Measurements from ENCODE around the gene PTPRH.

Gene PTPRH, protein sequence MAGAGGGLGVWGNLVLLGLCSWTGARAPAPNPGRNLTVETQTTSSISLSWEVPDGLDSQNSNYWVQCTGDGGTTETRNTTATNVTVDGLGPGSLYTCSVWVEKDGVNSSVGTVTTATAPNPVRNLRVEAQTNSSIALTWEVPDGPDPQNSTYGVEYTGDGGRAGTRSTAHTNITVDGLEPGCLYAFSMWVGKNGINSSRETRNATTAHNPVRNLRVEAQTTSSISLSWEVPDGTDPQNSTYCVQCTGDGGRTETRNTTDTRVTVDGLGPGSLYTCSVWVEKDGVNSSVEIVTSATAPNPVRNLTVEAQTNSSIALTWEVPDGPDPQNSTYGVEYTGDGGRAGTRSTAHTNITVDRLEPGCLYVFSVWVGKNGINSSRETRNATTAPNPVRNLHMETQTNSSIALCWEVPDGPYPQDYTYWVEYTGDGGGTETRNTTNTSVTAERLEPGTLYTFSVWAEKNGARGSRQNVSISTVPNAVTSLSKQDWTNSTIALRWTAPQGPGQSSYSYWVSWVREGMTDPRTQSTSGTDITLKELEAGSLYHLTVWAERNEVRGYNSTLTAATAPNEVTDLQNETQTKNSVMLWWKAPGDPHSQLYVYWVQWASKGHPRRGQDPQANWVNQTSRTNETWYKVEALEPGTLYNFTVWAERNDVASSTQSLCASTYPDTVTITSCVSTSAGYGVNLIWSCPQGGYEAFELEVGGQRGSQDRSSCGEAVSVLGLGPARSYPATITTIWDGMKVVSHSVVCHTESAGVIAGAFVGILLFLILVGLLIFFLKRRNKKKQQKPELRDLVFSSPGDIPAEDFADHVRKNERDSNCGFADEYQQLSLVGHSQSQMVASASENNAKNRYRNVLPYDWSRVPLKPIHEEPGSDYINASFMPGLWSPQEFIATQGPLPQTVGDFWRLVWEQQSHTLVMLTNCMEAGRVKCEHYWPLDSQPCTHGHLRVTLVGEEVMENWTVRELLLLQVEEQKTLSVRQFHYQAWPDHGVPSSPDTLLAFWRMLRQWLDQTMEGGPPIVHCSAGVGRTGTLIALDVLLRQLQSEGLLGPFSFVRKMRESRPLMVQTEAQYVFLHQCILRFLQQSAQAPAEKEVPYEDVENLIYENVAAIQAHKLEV

DNA sequence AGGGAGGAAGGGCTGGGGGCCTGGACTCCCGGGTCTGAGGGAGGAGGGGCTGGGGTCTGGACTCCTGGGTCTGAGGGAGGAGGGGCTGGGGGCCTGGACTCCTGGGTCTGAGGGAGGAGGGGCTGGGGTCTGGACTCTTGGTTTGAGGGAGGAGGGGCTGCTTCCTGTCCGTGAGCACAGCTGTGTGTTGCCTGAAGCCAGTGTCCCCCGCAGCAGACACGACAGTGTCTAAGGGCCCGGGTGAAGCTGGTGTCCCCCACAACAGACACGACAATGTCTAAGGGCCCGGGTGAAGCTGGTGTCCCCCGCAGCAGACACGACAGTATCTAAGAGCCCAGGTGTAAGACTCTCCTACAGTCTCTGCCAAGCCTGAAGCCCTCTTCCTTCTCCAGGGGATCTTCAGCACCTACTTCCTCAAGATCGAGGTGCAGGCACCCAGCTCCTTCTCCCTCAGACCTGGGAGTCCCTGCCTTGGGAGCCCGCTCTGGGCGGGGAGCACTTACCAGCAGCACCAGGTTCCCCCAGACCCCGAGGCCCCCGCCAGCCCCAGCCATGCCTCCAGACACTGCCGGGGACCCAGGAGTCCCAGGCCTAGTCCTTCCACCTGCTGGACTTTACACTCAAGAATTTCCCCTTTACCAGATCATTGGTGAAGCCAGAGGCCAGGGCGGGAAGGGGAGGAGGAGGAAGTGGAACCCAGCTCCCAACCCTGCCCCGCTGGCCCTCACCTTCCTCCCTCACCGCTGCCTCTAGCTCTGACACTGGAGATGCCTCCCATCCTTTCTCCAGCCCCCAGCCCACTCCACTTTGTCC, at the start of gene PTPRH:
PTPRH (minus strand) TSS at position 622 of the 813 bp plus-strand sequence; CDS start at position 554, 68 bp downstream.
- DNase-seq (ENCODE audit: low read depth): no peak

DNA sequence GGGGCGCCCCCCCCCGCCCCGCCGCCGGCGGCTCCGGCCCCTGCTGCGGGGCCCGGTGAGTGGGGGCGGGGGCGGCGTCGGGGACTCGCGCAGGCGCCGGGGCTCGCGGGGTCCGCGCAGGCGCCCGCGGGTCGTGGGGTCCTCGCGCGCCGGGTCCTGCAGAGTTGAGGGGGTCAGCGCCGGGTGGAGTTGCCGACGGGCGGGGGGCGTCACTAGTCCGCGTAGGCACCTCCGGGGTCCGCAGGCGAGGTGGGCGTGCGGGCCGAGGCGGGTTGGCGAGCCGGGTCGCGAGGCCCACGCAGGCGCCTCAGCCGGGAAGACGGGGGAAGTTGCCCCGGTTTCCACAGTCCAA, 49.2 kb upstream of the PTPRH start:
- no peak for DNase-seq (ENCODE audit: low read depth)

DNA sequence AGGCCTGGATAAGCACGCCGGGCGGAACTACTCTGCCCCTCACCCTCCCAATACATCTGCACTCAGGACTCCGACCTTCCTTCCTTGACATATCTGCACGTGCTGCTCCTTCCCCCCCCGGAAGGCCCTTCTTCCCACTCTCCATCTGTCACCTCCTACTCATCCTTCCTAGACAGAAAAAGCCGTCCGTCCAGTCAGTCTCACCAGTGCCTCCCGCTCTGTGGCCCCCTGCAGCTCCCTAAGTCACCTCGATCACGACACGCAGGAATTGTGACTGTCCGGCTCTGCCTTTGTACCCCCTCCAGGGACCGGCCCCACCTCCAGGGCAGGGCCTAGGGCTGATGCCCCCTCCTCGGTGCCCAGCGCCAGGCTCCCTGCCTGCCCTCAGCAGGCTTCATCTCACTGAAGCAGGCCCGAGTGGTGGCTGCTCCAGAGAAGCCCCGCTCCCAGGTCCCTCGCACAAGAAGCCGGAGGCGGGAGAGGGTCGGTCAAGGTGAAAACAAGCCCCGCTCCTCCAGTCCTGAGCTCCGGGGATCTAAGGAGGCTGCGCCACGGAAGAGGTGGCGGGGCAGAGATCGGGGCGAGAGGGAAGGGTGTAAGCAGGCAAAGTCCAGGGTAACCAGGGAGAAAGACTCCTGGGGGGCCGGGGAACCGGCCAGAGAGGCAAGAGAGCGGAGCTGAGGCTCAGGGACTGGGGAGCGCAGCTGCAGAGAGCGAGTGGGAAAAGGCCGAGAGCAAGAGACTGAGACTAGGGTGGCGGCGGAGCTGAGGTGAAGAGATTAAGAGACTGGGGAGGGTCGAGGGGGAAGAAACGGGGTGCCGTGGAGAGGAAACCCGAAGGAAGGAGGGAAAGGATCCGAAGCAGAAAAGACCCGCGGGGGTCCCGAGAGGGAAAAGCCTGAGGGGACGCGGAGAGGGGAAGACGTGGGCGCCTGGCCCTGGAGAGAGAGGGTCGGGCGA, 48.4 kb upstream of the PTPRH start:
- no peak for DNase-seq (ENCODE audit: low read depth)

DNA sequence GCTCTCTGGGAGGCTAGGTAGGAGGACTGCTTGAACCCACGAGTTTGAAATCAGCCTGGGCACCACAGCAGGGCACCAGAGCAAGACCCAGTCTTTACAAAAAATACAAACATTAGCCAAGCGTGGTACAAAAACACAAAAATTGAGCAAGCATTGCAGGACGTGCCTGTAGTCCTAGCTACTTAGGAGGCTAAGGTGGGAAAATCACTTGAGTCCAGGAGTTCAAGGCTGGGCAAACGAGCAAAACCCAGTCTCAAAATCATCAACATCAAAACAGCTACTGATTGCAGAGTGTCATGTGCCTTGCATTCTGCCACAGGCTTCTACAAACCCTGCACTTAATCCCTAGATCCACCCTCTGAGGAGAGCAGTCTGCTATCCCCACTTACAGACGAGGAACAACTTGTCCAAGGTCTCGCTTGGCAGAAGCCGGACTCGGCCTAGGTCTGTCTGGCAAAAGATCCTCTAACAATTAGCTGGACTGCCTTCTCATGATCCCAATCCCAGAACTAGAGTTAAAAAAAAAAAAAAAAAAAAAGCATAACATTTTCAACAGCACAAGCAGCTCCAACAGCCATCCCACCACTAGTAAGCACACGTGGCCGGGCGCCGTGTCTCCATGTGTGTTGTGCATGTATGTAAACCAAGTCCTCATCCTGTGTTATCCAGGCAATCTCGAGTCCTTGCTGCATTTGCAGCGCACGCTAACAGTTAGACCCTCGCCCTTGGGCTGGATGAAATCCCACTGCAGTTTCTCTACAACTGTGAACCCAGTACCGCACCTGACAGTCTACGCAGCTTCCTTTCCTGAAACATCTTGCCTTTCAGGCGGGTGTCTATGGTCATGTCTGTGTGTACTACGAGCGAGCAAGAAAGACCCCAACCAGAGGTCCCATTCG, 47.5 kb upstream of the PTPRH start:
- no peak for DNase-seq (ENCODE audit: low read depth)

DNA sequence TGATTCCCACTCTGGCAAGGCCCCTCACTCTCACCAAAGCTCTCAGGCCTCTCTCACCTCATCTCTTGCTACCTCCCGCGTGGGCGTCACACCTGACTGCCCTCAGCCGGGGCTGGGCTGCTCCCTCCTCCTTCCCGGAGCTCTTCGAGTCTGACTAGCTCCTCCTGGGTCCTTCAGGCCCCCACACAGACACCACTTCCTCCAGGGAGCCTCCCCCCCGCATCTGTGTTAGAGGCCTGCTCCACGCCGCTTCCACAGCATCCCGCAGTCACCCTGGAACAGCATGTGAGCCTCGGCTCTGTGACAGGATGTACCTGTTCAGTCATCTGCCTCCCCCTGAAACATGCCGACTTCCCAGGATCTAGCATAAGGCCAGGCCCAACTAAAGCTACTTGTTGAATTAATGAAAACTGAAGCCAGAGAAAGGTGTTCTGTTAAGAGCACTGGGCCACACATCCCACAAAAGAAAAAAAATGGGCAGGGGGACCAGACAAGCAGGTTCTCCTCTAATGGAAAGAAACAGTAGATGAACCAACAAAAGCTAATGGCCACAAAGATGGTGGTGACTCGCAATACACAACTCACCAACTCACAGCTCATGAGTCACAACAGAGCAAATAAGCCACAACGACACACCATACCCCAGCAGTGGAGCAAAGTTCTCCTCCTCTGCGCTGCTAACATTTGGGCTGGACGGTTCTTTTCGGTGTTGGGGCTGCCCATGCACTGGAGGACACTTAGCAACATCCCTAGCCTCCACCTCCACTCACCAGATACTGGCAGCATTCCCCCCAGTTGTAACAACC, 46.5 kb upstream of the PTPRH start:
- no peak for DNase-seq (ENCODE audit: low read depth)

DNA sequence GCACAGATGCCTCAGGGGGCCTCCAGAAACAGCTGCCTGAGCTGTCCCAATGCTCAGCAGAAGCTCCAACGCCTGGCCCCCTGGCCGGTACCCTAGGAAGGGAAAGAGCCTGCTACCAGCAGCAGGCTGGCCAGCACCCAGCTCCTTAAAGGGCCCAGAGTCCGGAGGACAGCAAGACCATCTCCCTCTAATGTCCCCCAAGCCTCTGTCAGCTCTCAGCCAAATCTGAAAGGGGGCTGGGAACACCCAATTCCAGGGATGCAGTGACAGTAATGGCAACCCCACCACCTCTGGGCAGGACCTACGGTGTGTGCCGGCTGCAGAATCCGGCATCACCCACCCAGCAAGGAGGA, 45.3 kb upstream of the PTPRH start:
- no peak for DNase-seq (ENCODE audit: low read depth)

DNA sequence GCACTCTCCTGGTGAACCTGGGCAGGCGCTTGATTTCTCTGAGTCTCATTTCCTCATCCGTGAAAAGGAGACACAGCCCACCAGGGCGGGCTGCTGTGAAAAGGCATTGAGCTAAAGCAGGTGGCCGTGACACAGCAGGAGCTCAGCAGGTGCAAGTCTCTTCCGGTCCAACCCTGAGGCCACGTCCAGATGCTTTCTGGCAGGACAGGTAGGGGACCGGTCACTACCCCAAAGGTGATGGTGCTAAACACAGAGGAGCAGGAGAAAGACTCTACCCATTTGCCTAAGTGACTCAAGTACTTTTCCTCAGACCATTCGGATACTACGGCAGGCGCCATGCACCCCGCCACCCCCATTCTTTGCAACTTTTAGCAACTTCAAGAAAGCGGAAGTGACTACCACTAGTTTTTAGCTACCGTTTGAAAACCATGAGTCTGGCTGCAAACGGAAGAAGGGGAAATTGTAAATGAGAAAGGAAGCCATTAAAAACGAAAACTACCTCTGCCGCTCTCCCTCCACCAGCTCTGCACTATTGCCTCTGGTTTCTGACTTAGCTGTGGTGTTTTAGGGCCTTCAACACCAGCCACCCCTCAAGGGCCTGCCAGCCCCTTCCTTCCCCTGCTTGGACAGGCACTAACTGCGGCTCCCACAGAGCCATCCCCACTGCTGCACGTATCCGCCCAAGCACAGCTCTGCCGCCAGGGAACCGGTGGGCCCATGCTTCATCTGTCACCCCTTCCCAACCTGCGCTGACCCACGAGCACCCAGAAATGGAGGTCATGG, 44.7 kb upstream of the PTPRH start:
- no peak for DNase-seq (ENCODE audit: low read depth)

DNA sequence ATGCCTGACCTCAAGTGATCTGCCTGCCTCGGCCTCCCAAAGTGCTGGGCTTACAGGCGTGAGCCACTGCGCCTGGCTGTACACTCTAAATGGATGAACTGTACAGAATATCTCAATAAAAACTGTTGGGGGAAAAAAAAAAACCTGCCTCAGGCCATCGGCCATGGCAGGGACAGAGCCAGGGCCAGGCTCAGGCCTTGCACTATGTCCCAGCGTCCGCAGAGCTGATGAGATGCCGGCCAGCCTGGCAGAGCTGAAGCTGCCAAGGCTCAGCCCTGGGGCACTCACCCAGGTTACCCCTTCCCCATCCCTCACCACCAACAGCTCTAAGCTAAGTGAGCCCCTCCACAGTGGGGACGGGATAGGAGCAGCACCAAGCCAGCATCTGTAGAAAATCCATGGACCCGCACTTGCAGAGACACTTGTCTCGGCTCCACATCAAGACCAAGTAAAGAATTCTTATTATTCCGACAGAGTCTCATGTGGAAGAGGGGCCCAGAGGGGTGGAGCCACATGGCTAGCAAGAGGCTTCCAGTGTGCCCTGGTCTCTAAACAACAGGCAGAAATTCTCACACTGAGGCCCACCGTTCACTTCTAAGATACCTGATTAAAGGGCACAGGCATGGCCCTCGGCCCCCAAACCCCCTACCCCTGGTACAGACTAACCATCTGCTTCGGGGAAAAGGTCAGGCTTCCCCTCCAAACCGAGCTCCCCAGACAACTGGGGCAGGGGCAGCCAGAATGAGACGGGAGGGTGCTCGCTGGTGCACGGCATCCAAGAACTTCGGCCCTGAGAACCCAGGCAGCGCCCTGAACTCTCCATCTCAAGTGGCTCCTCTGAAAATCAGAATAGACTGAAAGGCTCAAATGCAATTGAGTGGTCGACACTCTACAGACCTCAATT, 43.7 kb upstream of the PTPRH start:
- DNase-seq (ENCODE audit: low read depth): no peak

DNA sequence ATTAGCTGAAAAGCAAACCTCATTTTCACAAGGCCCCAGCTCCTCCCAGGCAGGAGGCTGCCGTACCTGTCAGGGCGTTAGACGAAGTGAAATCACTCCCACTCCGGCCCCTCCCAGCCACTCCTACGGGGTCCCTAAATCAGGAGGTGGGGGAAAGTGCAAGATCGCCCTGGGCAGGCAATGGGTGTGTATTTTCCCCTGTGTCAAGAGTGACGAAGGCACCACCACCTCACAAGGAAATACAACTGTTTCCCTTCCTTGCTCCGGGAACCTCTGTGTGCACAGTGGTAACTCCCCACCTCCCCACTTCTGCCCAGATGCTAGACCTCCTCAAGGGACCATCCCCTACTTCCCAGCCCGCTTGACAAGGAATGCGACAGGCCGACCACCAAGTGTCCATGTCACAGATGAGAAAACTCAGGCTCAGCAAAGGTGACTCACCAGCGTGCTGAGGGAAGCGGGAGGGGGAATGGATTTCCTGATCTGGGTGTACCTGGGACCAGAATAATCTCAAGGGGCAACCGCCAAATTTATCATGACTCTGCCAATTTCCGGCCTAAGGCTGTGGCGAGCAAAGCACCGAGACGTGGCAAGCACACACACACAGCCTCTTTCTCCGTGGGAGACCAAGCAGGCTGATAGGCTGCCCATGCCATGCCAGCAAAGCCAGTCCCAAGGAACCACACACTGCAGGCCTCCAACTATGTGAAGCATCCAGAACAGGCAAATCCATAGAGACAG, 42.2 kb upstream of the PTPRH start:
- DNase-seq (ENCODE audit: low read depth): no peak

DNA sequence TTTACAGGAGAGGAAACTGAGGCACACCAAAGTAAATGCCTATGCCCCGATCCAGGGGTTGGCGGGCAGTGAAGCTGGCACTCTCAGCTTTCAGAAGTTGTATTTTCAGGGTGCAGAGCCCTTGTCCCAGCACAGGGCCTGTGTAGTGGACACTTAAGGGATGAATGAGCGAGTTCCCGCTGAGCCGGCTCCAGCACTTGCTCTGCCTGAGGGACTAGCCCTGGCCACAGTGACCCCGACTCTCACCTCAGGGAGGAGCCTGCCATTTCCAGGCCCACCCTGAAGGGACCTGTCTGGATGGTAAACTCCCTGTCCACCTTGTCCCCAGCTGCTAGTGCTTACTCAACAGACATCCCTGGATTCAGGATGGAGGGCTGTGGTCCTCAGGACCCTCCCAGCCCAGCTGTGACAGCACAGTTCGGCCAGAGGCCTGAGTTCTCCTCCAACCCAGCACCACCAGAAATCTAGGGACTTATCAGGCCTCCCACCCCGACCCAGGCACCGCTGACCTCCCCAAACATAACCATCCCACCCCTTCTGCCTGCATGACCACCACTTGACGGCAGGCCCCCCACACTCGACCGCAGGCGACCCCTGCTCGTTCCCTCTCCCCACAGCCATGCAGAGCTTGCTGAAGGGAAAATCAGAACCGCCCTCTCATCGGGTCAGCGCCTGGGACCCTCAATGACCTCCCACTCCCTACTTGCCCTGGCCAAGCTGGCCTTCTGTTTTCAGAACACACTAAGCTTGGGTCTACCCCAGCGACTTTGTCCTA, 41.1 kb upstream of the PTPRH start:
- no peak for DNase-seq (ENCODE audit: low read depth)

DNA sequence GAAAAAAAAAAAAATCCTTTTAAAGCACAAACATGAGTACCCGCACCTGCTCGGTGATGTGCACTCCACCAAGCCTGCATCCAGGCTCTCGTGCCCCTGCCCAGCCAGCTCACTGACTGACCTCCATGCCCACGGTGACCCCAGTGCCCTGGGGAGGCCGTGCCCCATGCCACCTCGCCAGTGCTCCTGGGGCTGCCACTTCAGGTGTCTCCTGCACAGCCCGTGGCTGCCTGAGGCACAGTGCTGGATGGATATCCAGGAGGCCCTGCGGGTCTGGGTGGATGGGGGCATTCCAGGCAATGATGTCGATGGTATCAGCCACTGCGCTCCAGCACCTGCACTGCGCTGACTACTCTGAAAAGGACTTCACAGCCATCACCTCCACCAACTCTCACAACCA, 40.5 kb upstream of the PTPRH start:
- DNase-seq (ENCODE audit: low read depth): no peak

DNA sequence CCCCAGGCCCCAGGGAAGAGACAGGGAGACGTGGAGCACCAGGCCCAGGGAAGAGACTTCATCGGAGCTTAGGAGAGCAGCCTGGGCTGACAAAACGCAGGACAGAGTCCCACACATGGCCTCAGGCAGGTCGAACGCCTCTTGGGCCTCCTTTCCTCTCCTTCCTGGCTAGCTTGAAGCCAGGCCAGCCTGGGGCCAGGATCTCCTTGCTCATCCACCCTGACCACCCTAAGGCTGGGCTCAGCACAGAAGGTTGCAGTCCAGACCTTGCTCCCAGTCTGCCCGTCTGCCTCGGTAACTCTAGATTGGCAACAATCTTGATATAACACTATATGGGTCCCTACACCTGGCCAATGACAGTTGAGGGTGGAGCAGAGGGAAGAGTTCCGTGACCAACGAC, 39.4 kb upstream of the PTPRH start:
- DNase-seq (ENCODE audit: low read depth): no peak

DNA sequence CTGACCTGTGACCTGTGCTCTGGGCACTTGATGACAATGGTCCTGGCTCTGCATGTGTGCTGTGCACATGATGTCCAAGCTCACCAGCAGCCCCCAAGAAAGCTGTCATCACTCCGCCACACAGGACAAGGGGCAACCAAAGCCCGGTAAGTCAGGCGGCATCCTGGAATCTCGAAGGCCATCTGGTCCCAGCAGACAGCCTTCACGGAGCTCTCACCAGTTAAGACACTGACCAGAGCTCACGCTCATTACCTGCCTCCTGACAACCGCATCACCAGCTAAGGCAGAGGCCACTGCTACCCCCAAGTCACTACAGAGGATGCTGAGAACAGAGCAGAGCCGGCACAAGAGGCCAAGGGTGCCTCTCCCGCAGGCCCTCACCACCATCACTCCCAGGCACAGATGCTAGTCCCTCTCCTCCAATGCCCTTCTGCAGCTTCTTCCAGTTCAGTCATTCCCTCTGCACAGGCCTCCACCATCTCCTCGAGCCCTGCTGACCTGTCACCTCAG, 38.9 kb upstream of the PTPRH start:
- DNase-seq (ENCODE audit: low read depth): no peak

DNA sequence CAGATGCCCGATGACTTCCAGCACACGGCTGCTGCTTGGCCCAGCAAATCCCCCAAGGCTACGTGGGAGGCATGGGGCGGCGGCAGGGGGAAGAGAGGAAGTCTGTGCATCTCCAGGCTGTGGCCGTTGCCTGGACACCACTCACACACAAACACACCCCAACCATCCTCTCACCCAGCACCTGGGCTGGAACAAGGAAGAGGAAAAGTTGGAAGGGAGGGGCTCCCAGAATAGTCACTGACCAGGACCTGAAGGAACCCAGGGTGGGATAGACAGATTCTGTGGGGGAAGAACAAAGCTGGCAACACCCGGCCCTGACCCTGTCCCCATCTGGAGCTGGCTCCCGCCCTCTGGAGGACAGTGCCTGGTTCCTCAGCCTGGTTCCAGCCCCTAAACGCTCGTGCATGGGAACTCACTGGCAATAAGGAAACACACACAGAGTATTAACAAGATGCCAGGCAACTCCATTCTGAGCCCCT, 38.4 kb upstream of the PTPRH start:
- no peak for DNase-seq (ENCODE audit: low read depth)

Data from activated T-cell treated with anti-CD3 and anti-CD28 coated beads for 24 hours (primary cell).